Kidney (tissue), 14 donors: Measurements from ENCODE around the gene HSPB8. TPM values are rescaled to one million over a fixed set of nuclear protein-coding genes. Genes with fewer than 3 reads are reported as not detected.

Source experiments
- DNase-seq, 5 donors: peaks; one replicate each; pipeline ENCODE4 v3.0.0-alpha.2; 2013 to 2020
- FAIRE-seq: peaks from 2 replicates; lab custom pipeline; 2012; peaks lifted over from hg19 to GRCh38; lab: Jason Lieb, UNC
- H3K27ac ChIP-seq, 2 donors: one replicate each; pipeline ENCODE4 v1.7.0; 2013; ENCODE audit warnings: low read depth in 2 of 2, low read length in 2 of 2, inconsistent platforms in 1 of 2
- H3K27me3 ChIP-seq: one replicate; pipeline ENCODE4 v1.7.1; 2013; ENCODE audit warnings: low read length, inconsistent platforms; ENCODE audit not compliant: control insufficient read depth, insufficient read depth
- H3K36me3 ChIP-seq, 3 donors: one replicate each; pipeline versions ENCODE4 v1.7.0 to v1.7.1; 2013; ENCODE audit warnings: low read length in 3 of 3, control low read depth in 1 of 3, inconsistent platforms in 1 of 3; ENCODE audit not compliant: insufficient read depth in 3 of 3, control insufficient read depth in 2 of 3
- H3K4me1 ChIP-seq, 3 donors: one replicate each; pipeline versions ENCODE4 v1.7.0 to v1.7.1; 2013; ENCODE audit warnings: low read length in 3 of 3, inconsistent platforms in 1 of 3, low read depth in 1 of 3; ENCODE audit not compliant: control insufficient read depth in 2 of 3, insufficient read depth in 2 of 3
- H3K4me3 ChIP-seq, 3 donors: one replicate each; pipeline versions ENCODE4 v1.7.0 to v1.8.1; 2013; ENCODE audit warnings: low read length in 3 of 3, control low read depth in 1 of 3, inconsistent platforms in 1 of 3
- H3K9ac ChIP-seq, 3 donors: one replicate each; pipeline versions ENCODE4 v1.7.0 to v1.7.1; 2013; ENCODE audit warnings: low read length in 3 of 3, control low read depth in 1 of 3, inconsistent platforms in 1 of 3
- H3K9me3 ChIP-seq, 3 donors: one replicate each; pipeline versions ENCODE4 v1.7.0 to v1.7.1; 2013; ENCODE audit warnings: low read length in 3 of 3, control low read depth in 1 of 3, inconsistent platforms in 1 of 3; ENCODE audit not compliant: control insufficient read depth in 2 of 3, insufficient read depth in 1 of 3
- CTCF ChIP-seq: IDR thresholded peaks from 3 replicates; pipeline ENCODE4 v1.5.1; 2012; ENCODE audit warnings: mild to moderate bottlenecking, moderate library complexity, borderline replicate concordance; ENCODE audit not compliant: insufficient read depth; ENCODE audit errors: extremely low read depth
- intact Hi-C: fragments of 100-400 bp; cut with DNase I; formaldehyde crosslinking; loops from one replicate; pipeline ENCODE4 v1.11.1; 2022
- polyA plus RNA-seq: library from polyadenylated mRNA; stranded (reverse); fragments of 350-450 nt; fragmentation: Illumina TruSeq; extraction: RNeasy Lipid Tissue Mini Kit (QIAGEN cat#74804); gene quantifications from one replicate; pipeline ENCODE4 v1.2.3, GENCODE V29; 2014; ENCODE audit warnings: low read depth, low replicate concordance; ENCODE audit not compliant: insufficient read depth
- total RNA-seq: library from RNA; stranded (reverse); fragmentation: NEBNext Ultra II Directional; extraction: Animal tissue kit (Norgen Biotek cat#: 25700); gene quantifications from one replicate; pipeline ENCODE4 v1.2.1, GENCODE V29; 2021
- donor health status: control.
- donor health status: control.
- donor health status: control.
- donor health status: control.
- donor health status: control.
- donor health status: DM: yes; HTN: yes; CAD: no.
- donor health status: Normal renal cell carcinoma (clear cell type).

HSPB8 gene
- total and polyA plus RNA-seq, 2 donors from 2014 or later = 67.2 to 81.3 TPM

DNA sequence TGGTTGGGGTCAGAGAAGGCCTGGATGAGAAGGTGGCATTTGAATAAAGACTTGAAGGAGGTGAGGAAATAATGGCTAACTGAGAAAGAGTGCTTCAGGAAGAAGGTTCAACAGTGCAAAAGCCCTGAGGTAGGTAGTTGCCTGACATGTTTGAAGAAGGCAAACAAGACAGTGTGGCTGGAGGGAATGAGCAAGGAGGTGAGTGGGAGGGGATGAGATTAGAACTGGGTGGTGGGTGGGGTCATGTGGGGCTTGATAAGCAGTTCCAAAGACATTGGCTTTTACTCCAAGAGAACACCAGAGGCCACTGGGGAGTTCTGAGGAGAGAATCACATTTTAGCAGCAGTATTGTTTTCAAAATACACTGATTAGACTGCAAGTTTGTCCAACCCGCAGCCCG lies 50.5 kb downstream of the HSPB8 start:
- no peak overlapping the region for H3K4me3 ChIP-seq
- no peaks in the 10 kb centered on the region for H3K9me3 ChIP-seq
- no peak for TF ChIP-seq CTCF
- no peaks in the 10 kb centered on the region for H3K4me1 ChIP-seq
- H3K9ac ChIP-seq = no peak overlapping the region
- H3K36me3 ChIP-seq = no peaks in the 10 kb centered on the region
- DNase-seq (no peak), FAIRE-seq (no peak)
- no peak overlapping the region for H3K27ac ChIP-seq
- H3K27me3 ChIP-seq = no peaks in the 10 kb centered on the region
- intact Hi-C loops = no loop called here

GRCh38 chr12:119229837-119230236 lies 51.1 kb downstream of the HSPB8 start:
- no peak overlapping the region for H3K27ac ChIP-seq
- no peak overlapping the region for H3K9ac ChIP-seq
- H3K27me3 ChIP-seq = no peaks in the 10 kb centered on the region
- H3K4me1 ChIP-seq = no peaks in the 10 kb centered on the region
- H3K36me3 ChIP-seq = no peaks in the 10 kb centered on the region
- peak overlapping the region in 1 of 3 donors; percentile 18 for H3K4me3 ChIP-seq
- TF ChIP-seq CTCF = no peak
- FAIRE-seq (no peak), DNase-seq (peak in 3 of 5 donors; percentile 33 to 40 (median 36))
- H3K9me3 ChIP-seq = no peaks in the 10 kb centered on the region
- intact Hi-C loops = no loop called here

GRCh38 chr12:119230807-119231206 lies 52.1 kb downstream of the HSPB8 start:
- Histone ChIP-seq H3K27ac (no peak overlapping the region), H3K9ac (no peak overlapping the region), H3K36me3 (no peaks in the 10 kb centered on the region), H3K4me1 (no peaks in the 10 kb centered on the region), H3K4me3 (no peak overlapping the region), H3K9me3 (no peaks in the 10 kb centered on the region), H3K27me3 (no peaks in the 10 kb centered on the region)
- DNase-seq (no peak), FAIRE-seq (no peak)
- no peak for TF ChIP-seq CTCF
- intact Hi-C loops = no loop called here

DNA sequence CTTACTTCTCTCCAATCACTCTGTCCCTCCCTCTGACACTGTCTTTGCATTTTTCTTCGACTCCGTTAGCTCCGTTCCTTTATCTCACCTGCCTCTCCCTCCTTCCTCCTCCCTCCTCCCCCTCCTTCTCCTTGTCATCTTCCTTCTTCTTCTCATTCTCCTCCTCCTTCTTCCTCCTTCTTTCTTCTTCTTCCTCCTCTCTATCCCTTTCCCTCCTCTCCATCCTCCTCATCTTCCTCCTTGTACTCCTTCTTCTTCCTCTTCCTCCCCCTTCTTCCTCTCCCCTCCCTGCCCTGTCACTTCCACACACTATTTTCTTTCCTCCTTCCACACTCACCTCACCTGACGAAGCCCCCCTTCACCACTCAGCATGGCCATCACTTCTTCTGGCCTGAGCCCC lies 53.0 kb downstream of the HSPB8 start:
- H3K27me3 ChIP-seq = no peaks in the 10 kb centered on the region
- no peaks in the 10 kb centered on the region for H3K36me3 ChIP-seq
- H3K4me3 ChIP-seq = no peak overlapping the region
- intact Hi-C loops = no loop called here
- TF ChIP-seq CTCF = no peak
- no peaks in the 10 kb centered on the region for H3K9me3 ChIP-seq
- H3K9ac ChIP-seq = no peak overlapping the region
- no peak overlapping the region for H3K27ac ChIP-seq
- DNase-seq (no peak), FAIRE-seq (no peak)
- no peaks in the 10 kb centered on the region for H3K4me1 ChIP-seq
